SK-N-MC (cell line): ENCODE results near the gene TMEM25.

Source experiments
- EZH2 ChIP-seq: fragments of 200-600 bp; sonication (generic); IDR thresholded peaks from one replicate; pipeline ENCODE4 v1.6.1; 2017; ENCODE audit warnings: antibody characterized with exemption
- POLR2AphosphoS5 ChIP-seq: IDR thresholded peaks from 2 replicates; pipeline ENCODE4 v1.6.1; 2012; ENCODE audit warnings: mild to moderate bottlenecking, low read depth, low read length, borderline replicate concordance

- no peak for TF ChIP-seq EZH2
- no peak for TF ChIP-seq POLR2AphosphoS5
Measured at GRCh38 chr11:118532091-118532490, 1.1 kb downstream of the TMEM25 start.
